H1 (cell line): ENCODE data around the gene TGM4. TPM values are rescaled to one million over a fixed set of nuclear protein-coding genes. Genes with fewer than 3 reads are reported as not detected.

ENCODE experiments used
- CTCF ChIA-PET: fragments of 300-600 bp; sonication (Branson Sonifier 250); formaldehyde crosslinking; loops from one replicate; lab custom pipeline; 2021; ENCODE audit not compliant: partially characterized antibody; lab: Charles Lee
- POLR2A ChIA-PET: fragments of 300-600 bp; sonication (Branson Sonifier 250); formaldehyde crosslinking; loops from one replicate; lab custom pipeline; 2021; ENCODE audit warnings: inconsistent platforms; ENCODE audit not compliant: partially characterized antibody; lab: Charles Lee
- DNase-seq, 2 experiments: peaks; one replicate each; pipeline versions ENCODE4 v3.0.0 to v3.0.0-alpha.2; 2010 to 2022; ENCODE audit warnings: low spot score in 2 of 2, low read depth in 1 of 2, mixed read lengths in 1 of 2
- FAIRE-seq: peaks from 2 replicates; lab custom pipeline; 2011; peaks lifted over from hg19 to GRCh38; lab: Jason Lieb, UNC
- H2AFZ ChIP-seq: 2 replicates; pipeline ENCODE4 v1.8.1; 2012; ENCODE audit warnings: low read length, inconsistent platforms
- H2AK5ac ChIP-seq: 2 replicates; pipeline ENCODE4 v1.6.1; 2013; ENCODE audit warnings: low read depth, low read length
- H2BK120ac ChIP-seq: replicated peaks from 2 replicates; pipeline ENCODE3; 2013; ENCODE audit warnings: low read depth, low read length, inconsistent platforms
- H2BK12ac ChIP-seq: 2 replicates; pipeline ENCODE4 v1.6.1; 2013; ENCODE audit warnings: low read depth, low read length
- H2BK15ac ChIP-seq: 2 replicates; pipeline ENCODE4 v1.6.1; 2013; ENCODE audit warnings: low read length
- H2BK20ac ChIP-seq: 2 replicates; pipeline ENCODE4 v1.6.1; 2013; ENCODE audit warnings: low read length
- H2BK5ac ChIP-seq: 2 replicates; pipeline ENCODE4 v1.6.1; 2013; ENCODE audit warnings: low read depth, low read length
- H3K14ac ChIP-seq: 2 replicates; pipeline ENCODE4 v1.6.1; 2013; ENCODE audit warnings: inconsistent platforms; ENCODE audit not compliant: insufficient read length
- H3K18ac ChIP-seq: 2 replicates; pipeline ENCODE4 v1.6.1; 2013; ENCODE audit warnings: low read length; ENCODE audit errors: extremely low read depth
- H3K23ac ChIP-seq: 2 replicates; pipeline ENCODE4 v1.6.1; 2013; ENCODE audit warnings: inconsistent platforms; ENCODE audit not compliant: insufficient read length
- H3K23me2 ChIP-seq: 2 replicates; pipeline ENCODE4 v1.6.1; 2013; ENCODE audit warnings: low read depth, low read length
- H3K27ac ChIP-seq: 2 replicates; pipeline ENCODE4 v1.6.1; 2011; ENCODE audit warnings: low read depth, low read length, inconsistent platforms
- H3K27me3 ChIP-seq, 4 experiments: replicated peaks in 1 of 4; 1 replicate in 1 of 4; 2 replicates in 3 of 4; pipeline versions ENCODE4 v1.6.1 to v1.8.1; 2011 to 2013; ENCODE audit warnings: low read length in 3 of 4, mild to moderate bottlenecking in 3 of 4, inconsistent platforms in 2 of 4, mixed read lengths in 2 of 4, moderate library complexity in 1 of 4; ENCODE audit not compliant: control insufficient read depth in 3 of 4, insufficient read depth in 3 of 4; ENCODE audit errors: extremely low read depth in 1 of 4
- H3K36me3 ChIP-seq, 4 experiments: 2 replicates each; pipeline versions ENCODE4 v1.6.1 to v1.8.1; 2011 to 2013; ENCODE audit warnings: mild to moderate bottlenecking in 4 of 4, low read length in 3 of 4, moderate library complexity in 2 of 4, control low read depth in 1 of 4, inconsistent platforms in 1 of 4; ENCODE audit not compliant: insufficient read depth in 4 of 4, control insufficient read depth in 2 of 4
- H3K4ac ChIP-seq: replicated peaks from 2 replicates; pipeline ENCODE3; 2013; ENCODE audit warnings: low read length, low read depth, mixed read lengths, inconsistent platforms; ENCODE audit not compliant: insufficient read length
- H3K4me1 ChIP-seq, 4 experiments: replicated peaks in 1 of 4; 1 replicate in 1 of 4; 2 replicates in 3 of 4; pipeline versions ENCODE4 v1.6.1 to v1.8.1; 2011 to 2013; ENCODE audit warnings: low read length in 3 of 4, inconsistent platforms in 2 of 4, mixed read lengths in 1 of 4; ENCODE audit not compliant: insufficient read depth in 4 of 4, control insufficient read depth in 3 of 4
- H3K4me2 ChIP-seq, 2 experiments: 2 replicates each; pipeline versions ENCODE4 v1.6.1 to v1.8.1; 2011 to 2013; ENCODE audit warnings: low read depth in 2 of 2, low read length in 2 of 2, control low read depth in 1 of 2, inconsistent platforms in 1 of 2, mild to moderate bottlenecking in 1 of 2; ENCODE audit not compliant: insufficient read depth in 1 of 2
- H3K4me3 ChIP-seq, 4 experiments: fragments of 200-600, 300-600 bp in 1 of 4; sonication (generic), shearing (Covaris generic), sonication (Bioruptor Twin) in 1 of 4; 2 replicates each; pipeline versions ENCODE4 v1.5.1 to v1.8.1; 2011 to 2016; ENCODE audit warnings: low read length in 4 of 4, low read depth in 3 of 4, control low read depth in 2 of 4, inconsistent platforms in 2 of 4, mild to moderate bottlenecking in 2 of 4, mixed read lengths in 1 of 4, moderate library complexity in 1 of 4; ENCODE audit not compliant: insufficient read depth in 2 of 4; ENCODE audit errors: extremely low read depth in 1 of 4
- H3K56ac ChIP-seq: replicated peaks from 2 replicates; pipeline ENCODE3; 2013; ENCODE audit warnings: low read depth, mild to moderate bottlenecking, mixed read lengths, low read length, inconsistent platforms; ENCODE audit not compliant: insufficient read length
- H3K79me1 ChIP-seq: 2 replicates; pipeline ENCODE4 v1.6.1; 2013; ENCODE audit warnings: low read depth, low read length, control low read depth
- H3K79me2 ChIP-seq, 2 experiments: 2 replicates each; pipeline versions ENCODE4 v1.6.1 to v1.8.1; 2012 to 2013; ENCODE audit warnings: low read length in 2 of 2, mild to moderate bottlenecking in 2 of 2, inconsistent platforms in 1 of 2; ENCODE audit not compliant: insufficient read depth in 2 of 2, control insufficient read depth in 1 of 2
- H3K9ac ChIP-seq, 4 experiments: replicated peaks in 1 of 4; 1 replicate in 1 of 4; 2 replicates in 3 of 4; pipeline versions ENCODE4 v1.6.1 to v1.8.1; 2011 to 2013; ENCODE audit warnings: low read depth in 3 of 4, low read length in 3 of 4, control low read depth in 2 of 4, mild to moderate bottlenecking in 2 of 4, moderate library complexity in 2 of 4, inconsistent platforms in 1 of 4; ENCODE audit errors: extremely low read depth in 1 of 4
- H3K9me3 ChIP-seq, 2 experiments: 2 replicates each; pipeline versions ENCODE4 v1.6.1 to v1.8.1; 2012 to 2013; ENCODE audit warnings: mild to moderate bottlenecking in 2 of 2, moderate library complexity in 2 of 2, control low read depth in 1 of 2, inconsistent platforms in 1 of 2, low read depth in 1 of 2, low read length in 1 of 2, mixed read lengths in 1 of 2; ENCODE audit not compliant: insufficient read depth in 2 of 2
- H4K20me1 ChIP-seq, 2 experiments: replicated peaks in 1 of 2; 2 replicates each; pipeline versions ENCODE3 to v1.8.1; 2011 to 2013; ENCODE audit warnings: inconsistent platforms in 2 of 2, low read length in 2 of 2, mild to moderate bottlenecking in 1 of 2; ENCODE audit not compliant: insufficient read depth in 2 of 2, control insufficient read depth in 1 of 2
- H4K5ac ChIP-seq: 2 replicates; pipeline ENCODE4 v1.6.1; 2013; ENCODE audit warnings: low read length, low read depth, mixed read lengths, inconsistent platforms; ENCODE audit not compliant: insufficient read length
- H4K8ac ChIP-seq: 2 replicates; pipeline ENCODE4 v1.8.0; 2013; ENCODE audit warnings: mild to moderate bottlenecking, moderate library complexity, low read length, inconsistent platforms; ENCODE audit not compliant: insufficient read depth; ENCODE audit errors: extremely low read depth
- H4K91ac ChIP-seq: replicated peaks from 2 replicates; pipeline ENCODE3; 2013; ENCODE audit warnings: low read length, mixed read lengths, inconsistent platforms; ENCODE audit not compliant: insufficient read length
- BRCA1 ChIP-seq: IDR thresholded peaks from 2 replicates; pipeline ENCODE4 v1.6.1; 2012; ENCODE audit warnings: low read depth, low read length, improper control_type of control experiment
- CEBPB ChIP-seq: IDR thresholded peaks from 2 replicates; pipeline ENCODE4 v1.6.1; 2012; ENCODE audit warnings: low read depth, low read length
- CHD1 ChIP-seq: IDR thresholded peaks from 2 replicates; pipeline ENCODE4 v1.6.1; 2012; ENCODE audit warnings: low read depth, low read length, improper control_type of control experiment
- CHD2 ChIP-seq: IDR thresholded peaks from 2 replicates; pipeline ENCODE4 v1.6.1; 2012; ENCODE audit warnings: low read length, improper control_type of control experiment
- CTBP2 ChIP-seq: IDR thresholded peaks from 2 replicates; pipeline ENCODE4 v1.7.0; 2011; ENCODE audit warnings: borderline replicate concordance, mild to moderate bottlenecking, moderate library complexity, mixed read lengths, low read length; ENCODE audit not compliant: insufficient read depth, insufficient read length
- HDAC6 ChIP-seq: IDR thresholded peaks from one replicate; pipeline ENCODE4 v1.7.1; 2012; ENCODE audit warnings: low read depth, mild to moderate bottlenecking, inconsistent platforms, low read length, moderate library complexity
- JUN ChIP-seq: IDR thresholded peaks from 2 replicates; pipeline ENCODE4 v1.6.1; 2011; ENCODE audit warnings: low read depth, mild to moderate bottlenecking, improper control_type of control experiment, low read length
- POU5F1 ChIP-seq: IDR thresholded peaks from 2 replicates; pipeline ENCODE4 v1.6.1; 2011; ENCODE audit warnings: low read depth, mild to moderate bottlenecking, low read length, moderate library complexity
- RXRA ChIP-seq: IDR thresholded peaks from 2 replicates; pipeline ENCODE4 v1.6.1; 2011; ENCODE audit warnings: low read depth, mild to moderate bottlenecking, low read length, moderate library complexity; ENCODE audit not compliant: insufficient read depth
- SP2 ChIP-seq: IDR thresholded peaks from 2 replicates; pipeline ENCODE4 v1.6.1; 2012; ENCODE audit warnings: mild to moderate bottlenecking, low read length, inconsistent platforms
- SRF ChIP-seq: IDR thresholded peaks from 2 replicates; pipeline ENCODE4 v1.6.1; 2011; ENCODE audit warnings: mild to moderate bottlenecking, low read depth, low read length, moderate library complexity
- TEAD4 ChIP-seq: IDR thresholded peaks from 2 replicates; pipeline ENCODE4 v1.6.1; 2012; ENCODE audit warnings: low read depth, low read length, inconsistent platforms, mixed read lengths
- WGBS, 2 experiments: shearing (Covaris generic) in 1 of 2; methylation state at CpG; one replicate each; pipeline versions ENCODE4 v1.1.6 to v1.1.7; 2013 to 2015; ENCODE audit warnings: low lambda C conversion rate in 2 of 2, mixed read lengths in 2 of 2, inconsistent platforms in 1 of 2, low coverage in 1 of 2, missing lambda C conversion rate in 1 of 2; ENCODE audit not compliant: insufficient replicate concordance in 2 of 2, insufficient coverage in 1 of 2, insufficient read length in 1 of 2; ENCODE audit errors: extremely low coverage in 1 of 2, missing lambda C conversion rate in 1 of 2; 5-methylcytosine and 5-hydroxymethylcytosine counted together
- polyA plus RNA-seq, 7 experiments: library from polyadenylated mRNA; depleted of rRNA in 3 of 7; stranded (reverse) in 5 of 7; unstranded in 2 of 7; fragments of >200 nt in 5 of 7; fragments of 200-250 nt in 2 of 7; gene quantifications; 1 replicate in 5 of 7; 2 replicates in 1 of 7; 4 replicates in 1 of 7; pipeline versions ENCODE4 v1.2.1 to v1.2.3, GENCODE V29; 2011 to 2013; ENCODE audit warnings: missing spikeins in 2 of 7, mixed read lengths in 2 of 7
- total RNA-seq: library from RNA; stranded (reverse); fragmentation: NEBNext Ultra II Directional; extraction: Animal tissue kit (Norgen Biotek cat#: 25700); gene quantifications from 2 replicates; pipeline ENCODE4 v1.2.1, GENCODE V29; 2021
- TF ChIP-seq, protein P1 (sequence below): IDR thresholded peaks from 2 replicates; pipeline ENCODE4 v1.6.1; 2012; ENCODE audit warnings: low read length, inconsistent platforms

TGM4 gene
- total and polyA plus RNA-seq, 2 of the 8 experiments (the other 6 are each of a cell fraction or from before 2014, with no cell fraction given): 0.02 TPM; not detected in 1

DNA sequence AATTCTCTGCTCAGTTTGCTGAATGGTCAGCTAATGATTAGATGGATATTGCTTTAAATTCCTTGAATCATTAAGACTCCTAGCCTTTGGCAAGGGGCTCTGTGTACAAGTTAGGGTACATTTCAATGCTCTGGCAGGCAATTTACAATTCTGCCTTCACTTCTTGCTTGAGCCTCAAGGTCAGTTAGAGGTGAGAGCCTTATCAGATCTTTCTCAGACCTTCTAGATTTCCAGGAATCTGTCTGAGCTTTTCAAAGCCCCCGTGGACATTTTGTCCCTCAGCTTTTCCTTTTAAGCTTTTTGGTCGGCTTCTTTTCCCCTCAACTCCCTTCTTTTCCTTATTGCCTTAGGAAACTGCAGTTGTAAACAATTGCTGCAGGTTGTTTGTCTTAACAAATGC is 34.7 kb downstream of the TGM4 start:
- Histone ChIP-seq H3K4ac (no peak overlapping the region), H3K23me2 (no peaks in the 10 kb centered on the region), H2BK12ac (no peak overlapping the region), H4K20me1 (no peaks in the 10 kb centered on the region), H3K36me3 (no peaks in the 10 kb centered on the region), H2BK5ac (no peak overlapping the region), H2BK120ac (no peak overlapping the region), H3K4me2 (no peak overlapping the region), H4K5ac (no peak overlapping the region), H3K9me3 (peaks cover 17 to 25% of the 10 kb centered on the region in 2 experiments; a peak in 3 of 4 replicates), H2BK15ac (no peak overlapping the region), H2BK20ac (no peak overlapping the region), H3K4me3 (no peak overlapping the region), H3K23ac (no peak overlapping the region), H4K91ac (no peak overlapping the region), H4K8ac (no peak overlapping the region), H3K79me1 (no peaks in the 10 kb centered on the region), H3K14ac (no peak overlapping the region), H3K27me3 (no peaks in the 10 kb centered on the region), H3K79me2 (no peaks in the 10 kb centered on the region), H2AK5ac (no peak overlapping the region), H2AFZ (no peak overlapping the region), H3K27ac (no peak overlapping the region), H3K4me1 (peaks cover 0 to 2% (median 0%) of the 10 kb centered on the region in 4 experiments; a peak in 1 of 7 replicates), H3K18ac (no peak overlapping the region), H3K56ac (no peak overlapping the region), H3K9ac (no peak overlapping the region)
- POLR2A ChIA-PET: interaction anchor here (1.1 kb wide), 1 partner anchor 147 kb away, joined by 5 read pairs; the partner anchor contains the start of genes KIAA1143 and KIF15
- CTCF ChIA-PET: interaction anchor here (0.9 to 2.2 kb wide), 4 partner anchors 9 to 29 kb away, joined by 3 to 6 read pairs (median 4); no protein-coding TSS in a partner anchor
- no peak for FAIRE-seq
- WGBS, 2 experiments: 87% methylated on average over 2 of the region's 2 CpGs; no CpG with 5 or more reads in 1 of the 2 experiments
- no peak for DNase-seq
- TF ChIP-seq SRF (no peak), CHD1 (no peak), BRCA1 (no peak), RXRA (no peak), CEBPB (no peak), HDAC6 (no peak), CHD2 (no peak), JUN (no peak), SP2 (no peak), TEAD4 (no peak), CTBP2 (no peak), POU5F1 (no peak)
- TF ChIP-seq, protein P1, sequence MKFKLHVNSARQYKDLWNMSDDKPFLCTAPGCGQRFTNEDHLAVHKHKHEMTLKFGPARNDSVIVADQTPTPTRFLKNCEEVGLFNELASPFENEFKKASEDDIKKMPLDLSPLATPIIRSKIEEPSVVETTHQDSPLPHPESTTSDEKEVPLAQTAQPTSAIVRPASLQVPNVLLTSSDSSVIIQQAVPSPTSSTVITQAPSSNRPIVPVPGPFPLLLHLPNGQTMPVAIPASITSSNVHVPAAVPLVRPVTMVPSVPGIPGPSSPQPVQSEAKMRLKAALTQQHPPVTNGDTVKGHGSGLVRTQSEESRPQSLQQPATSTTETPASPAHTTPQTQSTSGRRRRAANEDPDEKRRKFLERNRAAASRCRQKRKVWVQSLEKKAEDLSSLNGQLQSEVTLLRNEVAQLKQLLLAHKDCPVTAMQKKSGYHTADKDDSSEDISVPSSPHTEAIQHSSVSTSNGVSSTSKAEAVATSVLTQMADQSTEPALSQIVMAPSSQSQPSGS: no peak
